ENCODE data around the gene RHBDF2. TPM values are rescaled to one million over a fixed set of nuclear protein-coding genes. Genes with fewer than 3 reads are reported as not detected.
A peak's percentile ranks its signal among the peaks of the same experiment; 100 is the strongest.

The RHBDF2 gene
- total RNA-seq (ENCODE audit: insufficient read depth, low replicate concordance), result 21.4 TPM

GRCh38 chr17:76501018-76501826 is at the start of gene RHBDF2:
Gene RHBDF2, minus strand, starts transcription at chr17:76501423. Its CDS starts 19,899 bp downstream, at chr17:76481524.
- DNase-seq (ENCODE audit: low spot score), result peak; percentile 81

GRCh38 chr17:76549539-76549938 is 48.3 kb upstream of the RHBDF2 start:
- no peak for DNase-seq (ENCODE audit: low spot score)

- DNase-seq (ENCODE audit: low spot score), result no peak
These were observed 47.9 kb upstream of the RHBDF2 start for GRCh38 chr17:76549215-76549518.

GRCh38 chr17:76548378-76549214 is 47.4 kb upstream of the RHBDF2 start:
- no peak for DNase-seq (ENCODE audit: low spot score)

GRCh38 chr17:76547642-76548202 is 46.5 kb upstream of the RHBDF2 start:
- DNase-seq (ENCODE audit: low spot score), result no peak

- DNase-seq (ENCODE audit: low spot score), result peak; percentile 66
These were observed 46.0 kb upstream of the RHBDF2 start for GRCh38 chr17:76547183-76547641.

GRCh38 chr17:76546556-76547182 is 45.4 kb upstream of the RHBDF2 start:
- DNase-seq (ENCODE audit: low spot score), result no peak

GRCh38 chr17:76545918-76546555 is 44.8 kb upstream of the RHBDF2 start:
- DNase-seq (ENCODE audit: low spot score), result no peak

- no peak for DNase-seq (ENCODE audit: low spot score)
These were observed 43.5 kb upstream of the RHBDF2 start for GRCh38 chr17:76544546-76545365.

GRCh38 chr17:76543826-76544545 is 42.8 kb upstream of the RHBDF2 start:
- peak; percentile 73 for DNase-seq (ENCODE audit: low spot score)

GRCh38 chr17:76543482-76543825 is 42.2 kb upstream of the RHBDF2 start:
- DNase-seq (ENCODE audit: low spot score), result no peak

GRCh38 chr17:76542984-76543383 is 41.8 kb upstream of the RHBDF2 start:
- no peak for DNase-seq (ENCODE audit: low spot score)

GRCh38 chr17:76542566-76542971 is 41.3 kb upstream of the RHBDF2 start:
- no peak for DNase-seq (ENCODE audit: low spot score)

GRCh38 chr17:76541739-76542454 is 40.7 kb upstream of the RHBDF2 start:
- no peak for DNase-seq (ENCODE audit: low spot score)

- peak; percentile 99 for DNase-seq (ENCODE audit: low spot score)
These were observed 39.4 kb upstream of the RHBDF2 start for GRCh38 chr17:76540381-76541300.

GRCh38 chr17:76539631-76540271 is 38.5 kb upstream of the RHBDF2 start, which contains the start of gene PRCD:
Gene PRCD, plus strand, starts transcription at chr17:76540044. Its CDS starts 98 bp downstream, at chr17:76540142.
- no peak for DNase-seq (ENCODE audit: low spot score)

- no peak for DNase-seq (ENCODE audit: low spot score)
These were observed 37.8 kb upstream of the RHBDF2 start for GRCh38 chr17:76538941-76539570.
